NCI-H2029 treated with DMSO at 0.1 percent for 48 hours (cell line): Measurements from ENCODE around the gene ARRDC2.
A peak's percentile ranks its signal among the peaks of the same experiment; 100 is the strongest.
"Not testable (repeated sequence)": the region's sequence is repeated elsewhere in the genome, so short reads cannot be mapped to it uniquely, and the experiment has no call there.

ENCODE experiments used
- DNase-seq: peaks from one replicate; lab custom pipeline; 2025; lab: John Stamatoyannopoulos, UW

The ARRDC2 gene

GRCh38 chr19:18007917-18008673 lies at the start of gene ARRDC2:
ARRDC2 (plus strand) TSS chr19:18008170; CDS start chr19:18008311, 141 bp downstream.
- DNase-seq, result peak; percentile 75

- DNase-seq, result no peak
Observed at GRCh38 chr19:17963936-17964691, 43.9 kb upstream of the ARRDC2 start.

GRCh38 chr19:17965370-17966128 lies 42.4 kb upstream of the ARRDC2 start:
- no peak for DNase-seq

- DNase-seq, result no peak
Observed at GRCh38 chr19:17966129-17966483, 41.9 kb upstream of the ARRDC2 start.

- no peak for DNase-seq
Observed at GRCh38 chr19:17966550-17967256, 41.3 kb upstream of the ARRDC2 start, which contains the start of gene KCNN1. KCNN1 (plus strand) TSS chr19:17967107; CDS start chr19:17973889, 6,782 bp downstream.

DNA sequence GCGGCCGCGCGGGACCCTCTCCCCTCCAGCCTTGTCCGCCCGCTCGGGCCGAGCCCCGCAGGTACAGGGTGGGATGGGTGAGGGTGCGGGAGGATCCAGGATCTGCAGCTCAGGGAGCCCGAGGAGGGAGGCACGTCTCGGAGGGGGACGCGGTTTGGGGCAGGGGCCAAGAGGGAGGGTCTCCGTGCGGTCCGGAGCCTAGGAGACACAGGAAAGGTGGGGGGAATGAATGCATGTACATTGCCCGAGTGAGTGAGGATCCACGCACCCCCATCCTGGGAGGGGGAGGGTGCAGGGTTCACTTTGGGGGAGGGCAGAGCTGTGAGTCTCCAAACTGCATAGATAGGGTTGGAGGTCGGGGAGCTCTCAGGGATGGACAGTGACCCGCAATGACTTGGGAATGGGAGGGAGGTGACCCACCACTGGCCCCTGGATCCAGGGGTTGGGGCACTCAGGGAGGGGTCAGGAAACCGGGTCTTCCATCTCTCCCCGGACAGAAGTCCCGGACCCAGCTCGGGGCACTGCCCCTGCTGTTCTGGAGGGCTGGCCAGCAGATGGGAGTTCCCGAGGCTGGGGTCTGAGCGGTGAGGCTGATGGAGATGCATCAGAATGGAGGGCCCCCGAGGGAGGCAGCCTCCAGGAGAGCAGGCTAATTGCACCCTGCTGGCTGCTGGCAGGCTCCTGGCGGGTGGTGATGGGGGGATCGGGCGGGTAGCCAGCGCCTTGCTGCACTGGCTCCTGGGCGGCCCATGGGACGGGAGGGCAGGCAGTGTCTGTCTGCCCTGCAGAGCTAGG lies 40.5 kb upstream of the ARRDC2 start:
- no peak for DNase-seq

GRCh38 chr19:17968362-17968761 lies 39.6 kb upstream of the ARRDC2 start:
- no peak for DNase-seq

GRCh38 chr19:17969096-17969792 lies 38.7 kb upstream of the ARRDC2 start:
- no peak for DNase-seq

DNA sequence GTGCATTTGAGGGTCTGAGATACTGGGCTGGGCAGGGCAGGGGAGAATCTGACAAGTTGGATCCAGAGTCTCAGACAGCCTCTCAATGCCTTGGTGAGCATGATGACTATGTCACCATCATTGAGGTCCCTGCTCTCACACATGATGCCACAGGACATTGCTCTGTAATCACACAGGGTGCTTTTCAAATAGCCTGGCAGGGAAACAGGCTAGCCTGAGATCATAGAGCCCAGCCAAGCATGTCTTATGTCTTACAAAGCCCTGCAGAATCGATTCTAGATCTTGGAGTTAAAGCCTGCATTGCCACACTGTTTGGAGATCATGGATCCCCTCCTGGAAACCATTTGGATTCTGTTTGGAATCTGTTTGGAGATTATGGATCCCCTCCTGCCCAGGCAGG lies 35.7 kb upstream of the ARRDC2 start:
- no peak for DNase-seq

- DNase-seq, result no peak
Observed at GRCh38 chr19:17973759-17974158, 34.2 kb upstream of the ARRDC2 start.

DNA sequence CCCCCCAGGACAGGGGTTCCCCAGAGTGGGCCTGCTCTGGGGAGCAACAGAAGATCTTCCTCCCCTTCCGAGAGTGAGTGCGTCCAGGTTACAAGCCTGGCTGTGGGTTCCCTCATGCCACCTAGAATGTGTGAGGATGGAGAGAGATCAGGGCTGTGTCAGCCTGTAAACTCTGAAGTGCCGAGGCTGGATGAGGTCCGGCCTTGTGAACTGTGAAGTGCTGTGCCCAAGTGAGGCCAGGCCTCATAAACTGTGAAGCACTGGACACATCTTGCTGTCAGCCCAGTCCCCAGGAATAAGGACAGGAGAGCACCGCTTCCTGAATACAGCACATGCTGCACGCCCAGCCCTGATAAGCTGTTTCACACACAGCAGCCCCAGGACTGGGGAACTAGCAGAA lies 33.4 kb upstream of the ARRDC2 start:
- no peak for DNase-seq

DNA sequence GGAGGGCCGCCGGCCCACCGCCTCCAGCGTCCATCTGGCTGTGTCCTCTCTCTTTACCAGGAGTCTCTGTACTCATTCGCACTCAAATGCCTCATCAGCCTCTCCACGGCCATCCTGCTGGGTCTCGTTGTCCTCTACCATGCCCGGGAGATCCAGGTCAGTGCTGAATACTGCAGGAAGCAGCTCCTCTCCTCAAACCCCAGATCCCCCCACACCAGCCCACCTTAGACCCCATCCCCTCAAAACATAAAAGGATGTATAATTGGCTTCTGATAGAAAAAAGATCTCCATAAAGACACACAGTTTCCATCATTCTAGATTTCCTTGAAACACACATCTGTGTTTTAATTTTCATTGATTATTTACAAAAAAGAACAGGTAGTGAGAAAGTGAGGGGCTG lies 32.9 kb upstream of the ARRDC2 start:
- no peak for DNase-seq

DNA sequence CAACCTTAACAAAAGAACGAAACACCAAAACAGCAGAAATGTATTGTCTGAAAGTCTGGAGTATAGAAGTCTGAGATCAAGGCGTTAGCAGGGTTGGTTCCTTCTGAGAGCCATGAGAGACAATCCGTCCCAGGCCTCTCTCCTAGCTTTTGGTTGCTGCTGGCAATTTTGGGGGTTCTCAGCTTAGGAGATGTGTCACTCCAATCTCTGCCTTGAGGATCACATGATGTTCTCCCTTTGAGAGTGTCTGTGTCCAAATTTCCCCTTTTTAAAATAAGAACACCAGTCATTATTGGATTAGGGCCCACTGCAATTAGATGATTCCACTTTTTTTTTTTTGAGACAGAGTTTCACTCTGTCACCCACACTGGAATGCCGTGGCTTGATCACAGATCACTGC lies 30.9 kb upstream of the ARRDC2 start:
- no peak for DNase-seq

GRCh38 chr19:17977488-17977887 lies 30.5 kb upstream of the ARRDC2 start:
- no peak for DNase-seq

- no peak for DNase-seq
Observed at GRCh38 chr19:17981611-17982010, 26.4 kb upstream of the ARRDC2 start.

DNA sequence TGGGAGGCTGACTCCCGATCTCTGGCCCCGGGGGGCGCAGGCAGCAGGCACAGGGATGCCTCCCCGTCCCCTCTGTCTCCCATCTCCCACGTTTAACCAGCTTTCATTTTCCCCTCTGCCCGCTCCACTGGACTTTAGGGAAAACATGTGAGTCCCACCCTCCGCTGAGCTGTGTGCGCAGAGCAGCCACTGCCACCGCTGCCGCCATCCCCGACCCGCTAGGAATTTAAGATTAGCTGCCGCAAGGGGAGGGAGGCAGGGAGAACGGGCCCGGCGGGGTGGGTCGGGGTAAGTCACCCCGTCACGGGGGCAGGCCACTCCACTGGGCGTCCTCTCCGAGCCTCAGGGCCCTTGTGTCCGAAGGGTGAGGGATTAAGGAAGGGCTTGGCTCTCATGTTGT lies 25.5 kb upstream of the ARRDC2 start:
- no peak for DNase-seq

- DNase-seq, result no peak
Observed at GRCh38 chr19:17985037-17985818, 22.7 kb upstream of the ARRDC2 start.

GRCh38 chr19:17986569-17986968 lies 21.4 kb upstream of the ARRDC2 start:
- DNase-seq, result not testable (repeated sequence)

DNA sequence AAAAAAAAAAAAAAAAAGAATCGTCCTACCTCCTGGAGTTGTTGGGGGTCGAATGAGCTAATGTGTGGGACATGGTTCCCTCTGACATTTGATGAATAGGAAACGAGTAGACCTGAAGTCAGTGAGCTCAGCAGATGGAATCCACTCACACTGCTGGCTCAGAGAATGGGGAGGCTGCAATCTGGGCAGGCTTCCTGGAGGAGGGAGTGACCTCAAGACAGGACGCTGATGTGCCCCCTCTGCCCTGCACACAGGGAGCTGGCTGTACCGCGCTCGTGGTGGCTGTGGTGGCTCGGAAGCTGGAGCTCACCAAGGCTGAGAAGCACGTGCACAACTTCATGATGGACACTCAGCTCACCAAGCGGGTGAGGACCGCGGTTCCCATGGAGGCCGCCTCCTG lies 19.8 kb upstream of the ARRDC2 start:
- DNase-seq, result no peak
